Lower lobe of right lung (tissue), 2 donors: Measurements from ENCODE around the gene JMJD4. TPM values are rescaled to one million over a fixed set of nuclear protein-coding genes. Genes with fewer than 3 reads are reported as not detected.

Source experiments
- ATAC-seq, 2 donors: fragments of 200-7000 bp; cut with Tn5 transposase; one replicate each; pipeline ENCODE4 v1.9.1; 2020 to 2022; ENCODE audit warnings: mild to moderate bottlenecking in 2 of 2, moderate library complexity in 2 of 2
- DNase-seq: peaks from one replicate; pipeline ENCODE4 v3.0.0-alpha.2; 2020
- H3K27ac ChIP-seq: fragments of 200-600 bp; one replicate; pipeline ENCODE4 v1.8.0; 2022
- H3K27me3 ChIP-seq: fragments of 200-600 bp; one replicate; pipeline ENCODE4 v1.8.0; 2022; ENCODE audit warnings: low read depth
- H3K36me3 ChIP-seq: fragments of 200-600 bp; one replicate; pipeline ENCODE4 v1.8.0; 2022; ENCODE audit warnings: mild to moderate bottlenecking
- H3K4me1 ChIP-seq: fragments of 200-600 bp; one replicate; pipeline ENCODE4 v1.8.0; 2022
- H3K4me3 ChIP-seq: fragments of 200-600 bp; one replicate; pipeline ENCODE4 v1.8.0; 2022; ENCODE audit warnings: mild to moderate bottlenecking
- H3K9me3 ChIP-seq: fragments of 200-600 bp; one replicate; pipeline ENCODE4 v1.8.0; 2022
- CTCF ChIP-seq: fragments of 200-600 bp; IDR thresholded peaks from one replicate; pipeline ENCODE4 v1.8.0; 2022; ENCODE audit warnings: antibody characterized with exemption, mild to moderate bottlenecking
- intact Hi-C: fragments of 100-400 bp; cut with DNase I; formaldehyde crosslinking; loops from one replicate; pipeline ENCODE4 v1.11.0; 2022
- total RNA-seq: library from RNA; stranded (reverse); fragmentation: NEBNext Ultra II Directional; extraction: Animal tissue kit (Norgen Biotek cat#: 25700); gene quantifications from one replicate; pipeline ENCODE4 v1.2.1, GENCODE V29; 2021
- donor health status: DM: no; HTN: yes; CAD: no; lungs with severe emphysema.

Gene JMJD4
- total RNA-seq, 1 donor from 2014 or later: 14.9 TPM

DNA sequence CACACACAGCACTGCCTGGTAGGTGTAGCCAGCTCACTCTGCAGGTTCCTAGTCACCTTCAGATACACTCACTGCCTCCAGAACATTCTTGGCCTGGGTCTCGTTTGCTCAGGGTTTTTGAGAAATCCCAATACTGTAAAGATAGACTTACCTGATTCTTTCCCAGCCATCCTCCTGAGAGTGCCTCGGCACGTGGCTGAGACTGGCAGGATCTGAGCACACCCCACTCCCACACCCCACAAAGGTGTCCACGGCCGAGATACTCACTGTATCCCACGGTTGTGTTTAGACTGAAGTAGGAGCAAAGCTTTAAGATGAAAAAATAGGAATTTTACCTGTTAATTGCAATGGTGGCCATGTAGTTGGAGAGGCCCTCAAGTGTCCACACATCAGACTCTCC, 33.5 kb upstream of the JMJD4 start:
- H3K4me3 ChIP-seq: no peak overlapping the region
- no peaks in the 10 kb centered on the region for H3K9me3 ChIP-seq
- H3K27me3 ChIP-seq: no peaks in the 10 kb centered on the region
- peaks cover 26% of the 10 kb centered on the region for H3K4me1 ChIP-seq
- TF ChIP-seq CTCF: no peak
- intact Hi-C loops: loop anchor here (10.0 kb wide), 1 partner anchor 166 kb away; no protein-coding TSS in a partner anchor
- no peak overlapping the region for H3K27ac ChIP-seq
- no peak for DNase-seq
- H3K36me3 ChIP-seq: peaks cover 41% of the 10 kb centered on the region
- ATAC-seq: no peak

GRCh38 chr1:227768125-227768439, 33.0 kb upstream of the JMJD4 start:
- peaks cover 41% of the 10 kb centered on the region for H3K36me3 ChIP-seq
- peaks cover 32% of the 10 kb centered on the region for H3K4me1 ChIP-seq
- no peak overlapping the region for H3K4me3 ChIP-seq
- H3K27ac ChIP-seq: no peak overlapping the region
- DNase-seq (no peak), ATAC-seq (no peak)
- H3K9me3 ChIP-seq: no peaks in the 10 kb centered on the region
- H3K27me3 ChIP-seq: no peaks in the 10 kb centered on the region
- no peak for TF ChIP-seq CTCF
- intact Hi-C loops: loop anchor here (10.0 kb wide), 1 partner anchor 167 kb away; no protein-coding TSS in a partner anchor

GRCh38 chr1:227767401-227768124, 32.5 kb upstream of the JMJD4 start:
- Histone ChIP-seq H3K4me1 (peaks cover 37% of the 10 kb centered on the region), H3K9me3 (no peaks in the 10 kb centered on the region), H3K36me3 (peaks cover 41% of the 10 kb centered on the region), H3K27me3 (no peaks in the 10 kb centered on the region), H3K4me3 (no peak overlapping the region), H3K27ac (no peak overlapping the region)
- intact Hi-C loops: loop anchor here (10.0 kb wide), 1 partner anchor 167 kb away; no protein-coding TSS in a partner anchor
- ATAC-seq (no peak), DNase-seq (no peak)
- TF ChIP-seq CTCF: no peak

DNA sequence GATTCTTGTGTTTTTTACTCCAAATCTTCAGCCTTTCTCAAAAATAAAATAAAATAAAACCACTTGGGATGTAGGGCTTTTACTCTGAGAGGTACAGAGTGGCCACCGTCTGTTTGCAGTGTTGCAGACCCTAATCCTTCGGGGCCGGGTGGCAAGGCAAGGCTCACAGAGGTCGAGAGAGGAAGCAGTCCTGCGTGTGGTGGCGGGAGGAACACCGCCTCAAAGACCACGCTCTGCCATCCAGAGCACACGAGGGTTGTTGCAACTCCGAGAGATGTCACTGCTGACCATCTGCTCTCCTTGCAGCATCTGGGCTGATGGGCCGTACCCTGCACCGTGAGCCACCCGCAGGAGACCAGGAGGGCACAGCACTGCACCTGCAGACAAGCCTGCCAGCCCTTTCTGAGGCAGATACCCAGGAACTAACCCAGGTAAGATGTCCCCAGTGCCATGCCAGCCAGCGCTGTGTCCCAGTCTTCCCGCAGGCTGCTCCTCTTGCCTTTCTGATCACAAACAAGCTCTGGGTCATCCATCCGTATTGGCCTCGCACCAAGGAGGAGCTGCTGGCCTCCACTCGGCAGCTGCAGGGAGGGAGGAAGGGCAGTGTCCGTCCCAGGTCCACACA, 31.7 kb upstream of the JMJD4 start:
- intact Hi-C loops: loop anchor here (10.0 kb wide), 1 partner anchor 168 kb away; no protein-coding TSS in a partner anchor
- H3K27me3 ChIP-seq: no peaks in the 10 kb centered on the region
- TF ChIP-seq CTCF: no peak
- no peaks in the 10 kb centered on the region for H3K9me3 ChIP-seq
- peaks cover 45% of the 10 kb centered on the region for H3K36me3 ChIP-seq
- DNase-seq (no peak), ATAC-seq (no peak)
- H3K4me3 ChIP-seq: no peak overlapping the region
- peaks cover 45% of the 10 kb centered on the region for H3K4me1 ChIP-seq
- H3K27ac ChIP-seq: peak overlapping the region; percentile 15

DNA sequence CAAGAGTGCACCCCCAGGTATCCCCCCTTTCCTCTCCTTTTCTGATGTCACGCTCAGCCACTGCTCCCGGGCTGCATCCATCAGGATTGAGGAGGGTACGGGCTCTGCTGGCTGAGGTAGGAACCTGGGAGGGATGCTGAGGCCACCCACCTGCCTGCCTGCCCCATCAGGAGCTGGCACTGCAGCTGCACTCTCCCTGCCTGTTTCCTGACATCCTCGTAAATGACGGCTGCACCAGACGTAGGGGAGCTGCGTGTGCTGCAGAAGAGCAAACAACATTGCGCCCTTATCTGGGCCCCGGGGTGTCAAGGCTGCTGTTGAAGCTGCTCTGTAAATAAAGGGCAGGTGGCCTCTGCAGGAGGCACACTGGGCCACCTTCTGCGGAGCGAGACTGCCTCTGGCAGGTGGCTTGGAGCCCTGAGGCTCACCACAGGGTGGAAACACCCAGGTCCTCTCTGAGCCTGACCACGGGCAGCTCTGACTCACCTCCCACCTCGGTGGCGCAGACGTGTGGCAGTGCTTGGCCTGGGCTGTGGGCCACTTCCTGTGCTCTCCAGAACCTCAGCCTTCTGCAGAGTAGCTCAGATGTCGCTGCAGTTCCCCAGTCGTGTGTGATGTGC, 31.0 kb upstream of the JMJD4 start:
- intact Hi-C loops: loop anchor here (10.0 kb wide), 1 partner anchor 169 kb away; no protein-coding TSS in a partner anchor
- Histone ChIP-seq H3K4me1 (peaks cover 49% of the 10 kb centered on the region), H3K4me3 (no peak overlapping the region), H3K27me3 (no peaks in the 10 kb centered on the region), H3K9me3 (no peaks in the 10 kb centered on the region), H3K27ac (no peak overlapping the region), H3K36me3 (peaks cover 50% of the 10 kb centered on the region)
- no peak for TF ChIP-seq CTCF
- ATAC-seq: peak; percentile 42 to 57
- DNase-seq: peak; percentile 38
